ENCODE measurements around the gene RAPGEF4.

GRCh38 chr2:172949522-172949921 is 213.9 kb downstream of the RAPGEF4 start:
- no peak for TF ChIP-seq CTCF (IDR thresholded peaks at IDR 0.05)
- TF ChIP-seq STAT6 (CRISPR knock-in tag; conservative IDR thresholded peaks at IDR 0.05; ENCODE audit: low read depth): no peak
- TF ChIP-seq ATF6 (CRISPR knock-in tag; IDR thresholded peaks at IDR 0.05): no peak
- TF ChIP-seq ETV6 (CRISPR knock-in tag; IDR thresholded peaks at IDR 0.05): no peak
- no peak for TF ChIP-seq JUN (CRISPR knock-in tag; IDR thresholded peaks at IDR 0.05)
- TF ChIP-seq USF2 (CRISPR knock-in tag; IDR thresholded peaks at IDR 0.05): no peak
- TF ChIP-seq E2F5 (CRISPR knock-in tag; IDR thresholded peaks at IDR 0.05): no peak
- no peak for TF ChIP-seq FOXP1 (CRISPR knock-in tag; IDR thresholded peaks at IDR 0.05; ENCODE audit: borderline replicate concordance)
- TF ChIP-seq MLX (CRISPR knock-in tag; IDR thresholded peaks at IDR 0.05): no peak
- TF ChIP-seq MAX (CRISPR knock-in tag; IDR thresholded peaks at IDR 0.05): no peak
- no peak for TF ChIP-seq HMGXB4 (CRISPR knock-in tag; IDR thresholded peaks at IDR 0.05)
- no peak for TF ChIP-seq ATF2 (CRISPR knock-in tag; IDR thresholded peaks at IDR 0.05; ENCODE audit: borderline replicate concordance, low read depth)
